Activated T-cell treated with anti-CD3 and anti-CD28 coated beads for 1 hour (primary cell): ENCODE measurements around the gene DCAF11.

ENCODE experiments used
- DNase-seq: peaks from one replicate; pipeline ENCODE4 v3.0.0-alpha.2; 2020; ENCODE audit warnings: low read depth

Gene DCAF11

DNA sequence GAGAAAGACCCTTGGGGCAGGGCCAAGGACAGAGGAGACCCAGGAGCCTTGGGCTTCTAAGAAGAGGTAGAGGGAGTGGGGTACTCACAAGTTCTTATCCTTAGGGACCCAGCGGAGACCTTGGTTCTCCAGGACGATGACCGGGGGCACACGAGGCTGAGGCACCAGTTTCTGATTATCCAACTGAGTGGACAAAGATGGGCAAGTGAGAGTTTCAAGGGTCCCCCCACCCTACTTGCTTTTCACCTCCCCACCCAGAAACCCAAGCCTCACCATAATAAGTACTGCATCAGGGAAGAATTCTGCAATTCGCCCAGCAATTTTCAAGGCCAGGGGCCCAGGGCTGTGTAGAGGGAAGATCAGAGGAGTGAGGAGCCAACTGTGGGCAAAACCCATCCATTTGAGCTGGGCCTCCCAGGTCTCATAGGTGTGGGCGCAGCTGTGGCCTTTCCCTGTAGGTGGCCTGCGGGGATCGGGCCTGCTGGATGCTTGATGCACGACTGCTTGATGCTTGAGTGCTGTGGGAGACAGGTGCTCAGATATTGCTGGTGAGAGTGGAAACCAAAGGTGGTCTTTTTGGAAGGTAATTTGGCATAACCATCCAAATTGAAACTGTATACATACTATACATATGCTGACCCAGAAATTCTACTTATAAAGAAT, 24.8 kb downstream of the DCAF11 start:
- no peak for DNase-seq

DNA sequence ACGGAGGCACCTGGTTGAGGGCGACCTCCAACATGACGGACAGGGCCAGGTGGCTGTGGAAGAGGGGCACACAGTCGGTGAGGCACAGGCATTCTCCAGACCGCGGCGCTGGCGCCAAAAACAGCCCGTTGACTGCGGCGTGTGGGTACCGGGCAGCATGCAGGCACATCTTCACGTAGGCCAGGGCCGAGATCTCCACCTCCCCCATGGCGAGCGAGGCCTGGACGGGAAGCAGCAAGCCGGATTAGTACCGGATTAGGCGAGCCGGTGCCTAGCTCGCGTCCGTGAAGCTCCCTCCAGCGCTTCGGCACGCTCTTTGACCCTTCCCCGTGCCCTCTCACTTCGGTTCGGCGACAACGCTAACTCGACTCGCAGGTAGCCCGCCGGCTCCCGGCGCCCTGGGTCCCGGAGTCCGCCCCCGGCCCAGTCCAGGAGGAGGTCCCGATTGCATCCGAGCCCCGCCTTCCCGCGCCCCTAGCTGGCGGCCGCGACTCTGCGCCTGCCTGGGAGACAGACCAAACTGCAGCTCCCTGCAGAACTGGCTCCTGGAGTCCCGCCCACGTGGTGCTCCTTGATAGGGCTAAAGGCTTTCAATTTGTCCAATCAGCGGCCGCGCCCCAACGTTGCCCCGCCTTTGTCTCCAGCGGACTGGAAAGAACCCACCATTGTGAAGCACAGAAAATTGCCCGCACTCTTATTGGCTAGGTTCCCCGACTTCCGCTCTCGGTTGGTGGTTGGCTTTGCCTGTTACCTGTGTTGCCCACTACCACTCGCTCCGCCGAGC, 26.7 kb downstream of the DCAF11 start, which contains the start of gene EMC9:
TSS of gene EMC9 (minus strand) at position 495 of the 784 bp plus-strand sequence. CDS start at position 208, 287 bp downstream.
- peak; percentile 98 for DNase-seq

DNA sequence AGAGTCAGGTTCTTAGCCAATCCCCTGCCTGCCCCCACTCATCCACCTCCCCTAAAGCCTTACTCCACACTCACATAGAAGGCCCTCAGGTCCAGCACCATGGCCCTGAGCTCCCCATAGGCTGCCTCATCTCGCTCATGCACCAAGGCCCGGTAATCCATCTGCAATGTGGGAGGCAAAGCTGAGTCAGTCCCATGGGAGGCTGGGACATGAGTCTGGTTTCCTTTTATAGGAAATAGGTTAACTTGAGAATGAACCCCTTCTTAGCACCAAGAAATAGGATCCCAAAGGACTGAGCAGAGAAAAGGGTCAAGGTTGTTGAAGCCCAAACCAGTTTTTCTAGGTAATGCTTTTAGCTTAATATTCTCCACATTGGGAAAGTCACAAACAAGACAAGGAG, 28.9 kb downstream of the DCAF11 start:
- no peak for DNase-seq

DNA sequence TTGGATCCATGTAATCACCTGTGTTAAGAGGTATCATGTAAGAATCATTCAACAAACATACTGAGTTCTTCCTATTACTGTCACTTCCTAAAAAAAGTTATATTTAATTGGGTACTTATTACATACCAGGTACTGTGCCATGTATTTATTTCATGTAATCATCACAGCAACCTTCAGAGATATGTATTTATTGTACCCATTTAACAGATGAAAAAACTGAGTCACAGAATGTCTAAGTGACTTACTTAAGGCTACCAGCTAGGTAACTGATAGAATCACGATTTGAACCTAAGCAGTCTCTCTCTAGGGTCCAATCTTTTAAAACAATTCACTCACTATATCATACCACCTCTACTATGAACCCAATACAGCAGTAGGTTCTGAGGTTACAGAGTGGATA, 29.9 kb downstream of the DCAF11 start:
- DNase-seq, result no peak

GRCh38 chr14:24145219-24145618, 30.6 kb downstream of the DCAF11 start:
- DNase-seq, result no peak

GRCh38 chr14:24145690-24146452, 31.3 kb downstream of the DCAF11 start:
- DNase-seq, result no peak

DNA sequence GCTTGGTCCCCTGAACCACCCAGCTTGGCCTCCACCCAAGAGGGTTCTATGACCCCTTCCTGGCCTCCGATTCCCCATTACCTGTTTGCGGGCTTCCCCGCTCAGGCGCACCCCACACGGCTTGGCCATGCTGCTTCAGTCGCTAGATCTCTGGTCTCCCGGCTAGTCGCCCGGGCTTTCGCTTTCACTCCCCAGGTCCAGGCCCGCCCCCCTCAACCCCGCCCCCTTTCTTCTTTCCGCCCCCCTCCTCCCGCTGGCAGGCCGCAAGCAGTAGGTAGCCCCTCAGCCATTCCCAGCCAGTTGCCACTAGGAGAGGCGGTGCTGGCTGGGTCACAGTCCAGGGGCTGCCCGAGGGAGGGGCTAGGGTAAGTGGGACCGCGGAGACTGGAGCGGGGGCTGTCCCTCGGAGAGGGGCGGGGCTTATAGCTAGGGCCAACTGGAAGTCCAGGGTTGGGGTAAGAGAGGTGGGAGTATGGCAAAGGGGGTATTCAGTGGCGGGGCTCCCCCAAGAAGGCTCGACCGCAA, 31.9 kb downstream of the DCAF11 start, which contains the start of gene PSME2:
TSS of gene PSME2 (minus strand) at position 158 of the 525 bp plus-strand sequence. CDS start at position 129, 29 bp downstream.
- peak; percentile 66 for DNase-seq

GRCh38 chr14:24146978-24147760, 32.6 kb downstream of the DCAF11 start, which contains the start of gene RNF31:
TSS of gene RNF31 (plus strand) at chr14:24147498. CDS start at chr14:24147699, 201 bp downstream.
- peak; percentile 96 for DNase-seq

DNA sequence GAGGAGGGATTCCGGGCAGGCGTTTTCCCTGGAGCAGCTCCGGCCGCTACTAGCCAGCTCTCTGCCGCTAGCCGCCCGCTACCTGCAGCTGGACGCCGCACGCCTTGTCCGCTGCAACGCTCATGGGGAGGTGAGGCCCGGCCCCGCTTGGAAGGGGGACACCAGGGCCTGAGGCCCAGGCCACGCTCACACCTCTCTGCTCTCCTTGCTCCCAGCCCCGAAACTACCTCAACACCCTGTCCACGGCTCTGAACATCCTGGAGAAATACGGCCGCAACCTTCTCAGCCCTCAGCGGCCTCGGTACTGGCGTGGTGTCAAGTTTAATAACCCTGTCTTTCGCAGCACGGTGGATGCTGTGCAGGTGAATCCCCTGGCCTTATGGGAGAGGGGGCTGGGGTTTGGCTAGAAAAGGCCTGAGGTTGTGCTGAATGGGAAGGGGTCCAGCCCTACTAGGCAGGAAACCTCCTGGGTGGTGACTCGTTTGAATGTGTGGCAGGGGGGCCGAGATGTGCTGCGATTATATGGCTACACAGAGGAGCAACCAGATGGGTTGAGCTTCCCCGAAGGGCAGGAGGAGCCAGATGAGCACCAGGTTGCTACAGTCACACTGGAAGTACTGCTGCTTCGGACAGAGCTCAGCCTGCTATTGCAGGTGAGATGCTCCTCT, 33.3 kb downstream of the DCAF11 start:
- DNase-seq, result no peak

DNA sequence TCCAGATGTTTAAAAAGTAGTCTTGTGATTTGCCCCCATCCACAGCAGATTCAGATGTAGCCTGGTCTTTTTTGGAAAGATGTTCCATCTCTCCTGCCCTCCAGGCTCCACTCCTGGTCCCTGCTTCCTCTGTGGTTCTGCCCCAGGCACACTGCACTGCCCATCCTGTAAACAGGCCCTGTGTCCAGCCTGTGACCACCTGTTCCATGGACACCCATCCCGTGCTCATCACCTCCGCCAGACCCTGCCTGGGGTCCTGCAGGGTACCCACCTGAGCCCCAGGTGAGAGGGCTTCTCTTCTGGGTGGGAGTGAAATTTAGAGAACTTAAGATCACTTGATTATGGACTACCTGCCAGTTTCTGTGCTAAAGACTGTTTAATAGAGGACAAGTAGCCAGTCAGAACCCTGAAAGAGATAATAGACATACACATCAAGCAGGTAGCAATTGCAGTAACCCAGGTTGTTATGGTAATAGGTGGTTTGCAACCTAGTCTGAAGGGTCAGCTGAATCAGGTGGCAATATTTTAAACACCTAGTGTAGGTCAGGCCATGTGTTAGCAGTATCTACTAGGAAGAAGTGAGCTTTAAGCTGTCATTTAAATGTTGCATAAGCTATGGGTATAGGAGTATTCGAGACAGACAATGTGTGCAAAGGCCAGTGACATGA, 34.9 kb downstream of the DCAF11 start:
- DNase-seq, result no peak

- no peak for DNase-seq
These were observed 35.5 kb downstream of the DCAF11 start for GRCh38 chr14:24150061-24150460.

- no peak for DNase-seq
These were observed 36.0 kb downstream of the DCAF11 start for GRCh38 chr14:24150567-24150966.

- DNase-seq, result no peak
These were observed 36.4 kb downstream of the DCAF11 start for GRCh38 chr14:24150993-24151392.

- no peak for DNase-seq
These were observed 37.0 kb downstream of the DCAF11 start for GRCh38 chr14:24151404-24152080.

- no peak for DNase-seq
These were observed 40.5 kb downstream of the DCAF11 start for GRCh38 chr14:24155100-24155499.

DNA sequence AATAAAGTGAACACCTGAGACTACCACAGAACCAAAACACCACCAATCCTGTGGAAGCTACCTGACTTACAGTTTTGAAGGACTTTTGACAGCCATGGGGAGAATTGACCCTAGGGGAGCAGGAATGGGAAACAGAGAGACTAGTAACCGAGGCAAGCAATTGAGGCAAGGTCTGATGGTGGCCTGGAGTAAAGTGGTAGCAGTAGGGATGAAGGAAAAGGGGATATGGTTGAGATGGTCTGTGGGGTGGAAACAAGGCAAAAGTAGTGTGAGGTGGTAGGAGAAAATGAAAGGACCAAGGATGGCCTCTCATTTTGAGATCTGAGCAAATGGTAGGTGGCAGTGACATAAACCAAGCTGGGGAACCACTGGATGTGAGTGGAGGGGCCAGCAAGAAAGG, 42.3 kb downstream of the DCAF11 start:
- DNase-seq, result no peak

- no peak for DNase-seq
These were observed 42.8 kb downstream of the DCAF11 start for GRCh38 chr14:24157331-24157730.

GRCh38 chr14:24159777-24160498, 45.4 kb downstream of the DCAF11 start:
- no peak for DNase-seq

DNA sequence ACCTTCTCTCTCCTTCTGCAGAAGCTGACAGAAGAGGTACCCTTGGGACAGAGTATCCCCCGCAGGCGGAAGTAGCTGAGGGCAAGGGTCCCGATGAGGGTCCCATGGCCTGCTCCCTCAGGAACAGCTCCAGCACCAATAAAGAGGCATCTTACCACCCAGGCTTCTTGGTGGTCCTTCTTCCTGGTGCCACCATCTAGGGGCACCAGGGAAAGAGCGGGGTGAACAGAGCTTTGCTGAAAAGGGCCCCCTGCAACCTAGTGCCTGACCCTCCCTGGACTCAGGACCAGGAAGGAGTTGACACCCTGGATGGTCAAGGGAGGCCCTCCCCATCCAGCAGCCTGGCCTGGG, 45.9 kb downstream of the DCAF11 start:
- no peak for DNase-seq
